Breast epithelium (tissue), 3 donors: ENCODE measurements around the gene RGS21.

Experiments used
- CTCF ChIP-seq, 3 donors: fragments of 450-650 bp; IDR thresholded peaks; one replicate each; pipeline ENCODE4 v1.5.1; 2016 to 2017; ENCODE audit warnings: antibody characterized with exemption in 3 of 3, mild to moderate bottlenecking in 3 of 3, moderate library complexity in 3 of 3
- POLR2A ChIP-seq: fragments of 450-650 bp; IDR thresholded peaks from one replicate; pipeline ENCODE4 v1.6.1; 2016; ENCODE audit warnings: antibody characterized with exemption, mild to moderate bottlenecking, moderate library complexity

- no peak for TF ChIP-seq POLR2A
- TF ChIP-seq CTCF (IDR thresholded peaks at IDR 0.05) = no peak
Measured at GRCh38 chr1:192375306-192375705, 58.5 kb downstream of the RGS21 start.
